ENCODE results near the gene DCUN1D3.

- TF ChIP-seq, protein P1, sequence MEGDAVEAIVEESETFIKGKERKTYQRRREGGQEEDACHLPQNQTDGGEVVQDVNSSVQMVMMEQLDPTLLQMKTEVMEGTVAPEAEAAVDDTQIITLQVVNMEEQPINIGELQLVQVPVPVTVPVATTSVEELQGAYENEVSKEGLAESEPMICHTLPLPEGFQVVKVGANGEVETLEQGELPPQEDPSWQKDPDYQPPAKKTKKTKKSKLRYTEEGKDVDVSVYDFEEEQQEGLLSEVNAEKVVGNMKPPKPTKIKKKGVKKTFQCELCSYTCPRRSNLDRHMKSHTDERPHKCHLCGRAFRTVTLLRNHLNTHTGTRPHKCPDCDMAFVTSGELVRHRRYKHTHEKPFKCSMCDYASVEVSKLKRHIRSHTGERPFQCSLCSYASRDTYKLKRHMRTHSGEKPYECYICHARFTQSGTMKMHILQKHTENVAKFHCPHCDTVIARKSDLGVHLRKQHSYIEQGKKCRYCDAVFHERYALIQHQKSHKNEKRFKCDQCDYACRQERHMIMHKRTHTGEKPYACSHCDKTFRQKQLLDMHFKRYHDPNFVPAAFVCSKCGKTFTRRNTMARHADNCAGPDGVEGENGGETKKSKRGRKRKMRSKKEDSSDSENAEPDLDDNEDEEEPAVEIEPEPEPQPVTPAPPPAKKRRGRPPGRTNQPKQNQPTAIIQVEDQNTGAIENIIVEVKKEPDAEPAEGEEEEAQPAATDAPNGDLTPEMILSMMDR (IDR thresholded peaks at IDR 0.05) = no peak
- no peak for TF ChIP-seq POLR2A (IDR thresholded peaks at IDR 0.05)
Observed at GRCh38 chr16:20822521-20823325, 77.4 kb downstream of the DCUN1D3 start.
